Measurements from ENCODE around the gene HS3ST6.
A peak's percentile ranks its signal among the peaks of the same experiment; 100 is the strongest.
"Not testable (repeated sequence)": the region's sequence is repeated elsewhere in the genome, so short reads cannot be mapped to it uniquely, and the experiment has no call there.

Gene HS3ST6

GRCh38 chr16:1918351-1919326 lies at the start of gene HS3ST6:
Gene HS3ST6 (minus strand): TSS chr16:1918415. CDS start chr16:1918323, 92 bp downstream.
- peak; percentile 78 for DNase-seq (ENCODE audit: low spot score)

GRCh38 chr16:1966460-1966859 lies 48.2 kb upstream of the HS3ST6 start, which contains the start of gene RNF151:
Gene RNF151 (plus strand): TSS chr16:1966856. CDS start chr16:1966882, 26 bp downstream.
- no peak for DNase-seq (ENCODE audit: low spot score)

GRCh38 chr16:1965396-1966001 lies 47.3 kb upstream of the HS3ST6 start:
- no peak for DNase-seq (ENCODE audit: low spot score)

GRCh38 chr16:1964506-1965395 lies 46.5 kb upstream of the HS3ST6 start, which contains the start of gene RPS2:
Gene RPS2 (minus strand): TSS chr16:1964826. CDS start chr16:1964625, 201 bp downstream.
- DNase-seq (ENCODE audit: low spot score), result peak; percentile 99

- DNase-seq (ENCODE audit: low spot score), result no peak
These were observed 45.7 kb upstream of the HS3ST6 start for GRCh38 chr16:1963806-1964505.

GRCh38 chr16:1962161-1963153 lies 44.2 kb upstream of the HS3ST6 start:
- not testable (repeated sequence) for DNase-seq (ENCODE audit: low spot score)

GRCh38 chr16:1961651-1962067 lies 43.4 kb upstream of the HS3ST6 start:
- DNase-seq (ENCODE audit: low spot score), result no peak

- DNase-seq (ENCODE audit: low spot score), result no peak
These were observed 42.7 kb upstream of the HS3ST6 start for GRCh38 chr16:1960665-1961630.

- DNase-seq (ENCODE audit: low spot score), result peak; percentile 95
These were observed 41.2 kb upstream of the HS3ST6 start, which contains the start of gene NDUFB10 for GRCh38 chr16:1959269-1960039. Gene NDUFB10 (plus strand): TSS chr16:1959538. CDS start chr16:1959625, 87 bp downstream.

GRCh38 chr16:1958715-1959268 lies 40.6 kb upstream of the HS3ST6 start:
- no peak for DNase-seq (ENCODE audit: low spot score)

- DNase-seq (ENCODE audit: low spot score), result not testable (repeated sequence)
These were observed 39.9 kb upstream of the HS3ST6 start for GRCh38 chr16:1958143-1958491.

GRCh38 chr16:1957434-1958142 lies 39.4 kb upstream of the HS3ST6 start:
- not testable (repeated sequence) for DNase-seq (ENCODE audit: low spot score)

GRCh38 chr16:1953734-1954133 lies 35.5 kb upstream of the HS3ST6 start:
- no peak for DNase-seq (ENCODE audit: low spot score)

- no peak for DNase-seq (ENCODE audit: low spot score)
These were observed 32.3 kb upstream of the HS3ST6 start for GRCh38 chr16:1950559-1950958.

GRCh38 chr16:1950047-1950446 lies 31.8 kb upstream of the HS3ST6 start:
- DNase-seq (ENCODE audit: low spot score), result no peak

GRCh38 chr16:1949507-1949906 lies 31.3 kb upstream of the HS3ST6 start:
- DNase-seq (ENCODE audit: low spot score), result no peak

- no peak for DNase-seq (ENCODE audit: low spot score)
These were observed 29.1 kb upstream of the HS3ST6 start for GRCh38 chr16:1947369-1947670.
